Measurements from ENCODE around the gene FRG2. TPM values are rescaled to one million over a fixed set of nuclear protein-coding genes. Genes with fewer than 3 reads are reported as not detected.
"Not testable (repeated sequence)": the region's sequence is repeated elsewhere in the genome, so short reads cannot be mapped to it uniquely, and the experiment has no call there.

Gene FRG2
- total and polyA plus RNA-seq, 2 experiments from 2014 or later, result not detected

GRCh38 chr4:189981970-189982369 is 45.1 kb downstream of the FRG2 start:
- no peaks in the 10 kb centered on the region for H3K27me3 ChIP-seq
- H3K4me1 ChIP-seq (ENCODE audit: low read depth), result no peaks in the 10 kb centered on the region
- no peak for DNase-seq (ENCODE audit: low read depth in 1 of 2, low spot score in 1 of 2)
- no peak overlapping the region for H3K27ac ChIP-seq
- TF ChIP-seq CTCF (IDR thresholded peaks at IDR 0.05; ENCODE audit: low read depth, low read length), result no peak
- H3K4me3 ChIP-seq, result no peak overlapping the region
- H3K36me3 ChIP-seq, result no peaks in the 10 kb centered on the region
- H3K9me3 ChIP-seq (ENCODE audit: low read depth), result no peaks in the 10 kb centered on the region

DNA sequence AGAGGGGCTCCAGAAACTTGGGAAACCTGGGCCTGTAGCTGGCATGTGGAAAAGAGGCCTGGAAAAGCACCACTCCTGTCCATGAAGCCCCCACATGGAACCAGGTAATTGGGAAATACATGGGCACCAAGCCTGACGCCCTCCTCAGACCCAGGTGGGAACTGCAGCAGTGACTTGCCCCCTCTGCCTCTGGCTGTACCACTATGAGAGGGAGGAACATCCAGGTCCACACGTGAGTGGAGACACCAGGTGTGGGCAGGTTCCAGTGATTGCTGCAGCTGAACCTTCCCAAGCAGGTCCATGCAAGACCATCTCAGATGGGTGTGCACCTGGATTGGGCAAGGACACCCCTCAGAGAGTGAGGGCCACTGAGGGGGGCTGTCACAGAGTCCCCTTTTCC is 46.8 kb downstream of the FRG2 start:
- not testable (repeated sequence) for H3K4me1 ChIP-seq (ENCODE audit: low read depth); H3K4me3 ChIP-seq; H3K27me3 ChIP-seq; H3K36me3 ChIP-seq; H3K9me3 ChIP-seq (ENCODE audit: low read depth); DNase-seq (ENCODE audit: low read depth in 1 of 2, low spot score in 1 of 2); H3K27ac ChIP-seq

GRCh38 chr4:189979196-189980047 is 47.6 kb downstream of the FRG2 start:
- H3K27ac ChIP-seq, result no peak overlapping the region
- H3K27me3 ChIP-seq, result no peaks in the 10 kb centered on the region
- H3K4me3 ChIP-seq, result no peak overlapping the region
- no peaks in the 10 kb centered on the region for H3K4me1 ChIP-seq (ENCODE audit: low read depth)
- no peaks in the 10 kb centered on the region for H3K36me3 ChIP-seq
- no peak for DNase-seq (ENCODE audit: low read depth in 1 of 2, low spot score in 1 of 2)
- H3K9me3 ChIP-seq (ENCODE audit: low read depth), result no peaks in the 10 kb centered on the region
- no peak for TF ChIP-seq CTCF (IDR thresholded peaks at IDR 0.05; ENCODE audit: low read depth, low read length)

Other genes with a start within 250 kb of the FRG2 start
- gene FRG1, start 86.4 kb downstream of the FRG2 start, total RNA-seq, result 39.7 and 40.5 TPM in 2 replicates
- gene FRG1, start 86.4 kb downstream of the FRG2 start, polyA plus RNA-seq, result 38.8 and 43.5 TPM in 2 replicates
- gene DBET, start 37.2 kb upstream of the FRG2 start, total RNA-seq, result not detected in 2 replicates
- gene DBET, start 37.2 kb upstream of the FRG2 start, polyA plus RNA-seq, result not detected in 2 replicates
- gene DUX4, start 146.5 kb upstream of the FRG2 start, total RNA-seq, result not detected in 2 replicates
- 0.12 TPM in 1 of 2 replicates, not detected in the other for gene DUX4, start 146.5 kb upstream of the FRG2 start, polyA plus RNA-seq